Sigmoid colon (tissue), 3 donors: ENCODE measurements around the gene IL21R.

Source experiments
- CTCF ChIP-seq, 4 experiments: fragments of 450-650 bp in 3 of 4; fragments of 200-600 bp in 1 of 4; IDR thresholded peaks; one replicate each; pipeline ENCODE4 v1.5.1; 2016 to 2019; ENCODE audit warnings: antibody characterized with exemption in 4 of 4, mild to moderate bottlenecking in 3 of 4, moderate library complexity in 2 of 4
- POLR2A ChIP-seq, 2 donors: fragments of 450-650 bp; IDR thresholded peaks; one replicate each; pipeline ENCODE4 v1.6.1; 2016; ENCODE audit warnings: antibody characterized with exemption in 2 of 2, mild to moderate bottlenecking in 2 of 2, moderate library complexity in 2 of 2

GRCh38 chr16:27368358-27368722 is 33.6 kb upstream of the IL21R start:
- TF ChIP-seq CTCF (IDR thresholded peaks at IDR 0.05) (no peak), POLR2A (IDR thresholded peaks at IDR 0.05) (no peak)
